ENCODE results near the gene KLHL34.

KLHL34 gene

GRCh38 chrX:21658152-21658737 is at the start of gene KLHL34:
Gene KLHL34 (minus strand): TSS chrX:21658330. CDS start chrX:21657788, 542 bp downstream.
- H3K4me3 ChIP-seq (ENCODE audit: low read depth, low read length): no peak within 1 kb of the TSS
- TF ChIP-seq, protein P1, sequence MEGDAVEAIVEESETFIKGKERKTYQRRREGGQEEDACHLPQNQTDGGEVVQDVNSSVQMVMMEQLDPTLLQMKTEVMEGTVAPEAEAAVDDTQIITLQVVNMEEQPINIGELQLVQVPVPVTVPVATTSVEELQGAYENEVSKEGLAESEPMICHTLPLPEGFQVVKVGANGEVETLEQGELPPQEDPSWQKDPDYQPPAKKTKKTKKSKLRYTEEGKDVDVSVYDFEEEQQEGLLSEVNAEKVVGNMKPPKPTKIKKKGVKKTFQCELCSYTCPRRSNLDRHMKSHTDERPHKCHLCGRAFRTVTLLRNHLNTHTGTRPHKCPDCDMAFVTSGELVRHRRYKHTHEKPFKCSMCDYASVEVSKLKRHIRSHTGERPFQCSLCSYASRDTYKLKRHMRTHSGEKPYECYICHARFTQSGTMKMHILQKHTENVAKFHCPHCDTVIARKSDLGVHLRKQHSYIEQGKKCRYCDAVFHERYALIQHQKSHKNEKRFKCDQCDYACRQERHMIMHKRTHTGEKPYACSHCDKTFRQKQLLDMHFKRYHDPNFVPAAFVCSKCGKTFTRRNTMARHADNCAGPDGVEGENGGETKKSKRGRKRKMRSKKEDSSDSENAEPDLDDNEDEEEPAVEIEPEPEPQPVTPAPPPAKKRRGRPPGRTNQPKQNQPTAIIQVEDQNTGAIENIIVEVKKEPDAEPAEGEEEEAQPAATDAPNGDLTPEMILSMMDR (IDR thresholded peaks at IDR 0.05; ENCODE audit: borderline replicate concordance, insufficient read depth, low read depth, low read length): no peak

DNA sequence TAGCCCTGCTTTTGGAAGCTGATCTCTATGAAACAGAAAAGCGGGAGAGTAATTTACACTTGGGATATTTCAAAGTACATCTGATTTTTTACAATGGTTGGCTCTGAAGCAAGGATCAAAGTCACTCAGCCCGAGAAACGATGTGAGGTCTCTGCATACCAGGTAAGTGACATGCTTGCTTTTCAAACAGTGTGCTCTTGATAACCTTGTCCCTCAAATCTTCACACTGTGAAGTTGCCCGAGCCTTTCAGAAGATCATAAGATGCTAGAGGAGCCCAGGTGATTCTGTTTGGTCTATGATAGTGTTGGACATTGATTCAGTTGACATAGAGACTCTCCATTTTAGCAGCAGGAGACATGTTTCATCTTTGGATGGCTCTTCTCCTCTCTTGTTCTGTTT is 47.1 kb upstream of the KLHL34 start:
- TF ChIP-seq, protein P1 (IDR thresholded peaks at IDR 0.05; ENCODE audit: borderline replicate concordance, insufficient read depth, low read depth, low read length): no peak
- no peak overlapping the region for H3K4me3 ChIP-seq (ENCODE audit: low read depth, low read length)

GRCh38 chrX:21702725-21703124 is 44.6 kb upstream of the KLHL34 start:
- H3K4me3 ChIP-seq (ENCODE audit: low read depth, low read length): no peak overlapping the region

GRCh38 chrX:21700967-21701366 is 42.8 kb upstream of the KLHL34 start:
- no peak overlapping the region for H3K4me3 ChIP-seq (ENCODE audit: low read depth, low read length)
- TF ChIP-seq, protein P1 (IDR thresholded peaks at IDR 0.05; ENCODE audit: borderline replicate concordance, insufficient read depth, low read depth, low read length): no peak

More at GRCh38 chrX:21702725-21703124, 44.6 kb upstream of the KLHL34 start:
- TF ChIP-seq, protein P1 (IDR thresholded peaks at IDR 0.05; ENCODE audit: borderline replicate concordance, insufficient read depth, low read depth, low read length): no peak

DNA sequence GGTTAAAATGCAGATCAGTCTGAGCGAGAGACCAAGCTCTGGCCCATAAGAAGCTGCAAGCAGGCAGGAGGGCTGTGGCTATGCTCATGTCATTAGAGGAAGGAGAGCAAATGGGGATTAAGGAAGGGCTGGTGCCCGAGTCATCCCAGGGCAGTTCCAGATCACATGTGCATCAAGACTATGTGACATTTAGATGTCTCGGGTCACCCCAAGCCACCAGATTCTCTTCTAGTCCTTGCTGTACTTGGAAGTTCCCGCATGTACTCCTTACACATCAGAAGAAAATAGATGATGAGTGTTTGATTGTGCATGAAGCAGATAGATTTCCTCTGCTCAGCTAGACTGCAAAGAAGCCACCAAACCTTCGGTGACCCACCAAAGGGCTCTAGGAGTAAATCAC is 42.1 kb upstream of the KLHL34 start:
- TF ChIP-seq, protein P1 (IDR thresholded peaks at IDR 0.05; ENCODE audit: borderline replicate concordance, insufficient read depth, low read depth, low read length): no peak
- H3K4me3 ChIP-seq (ENCODE audit: low read depth, low read length): no peak overlapping the region

- TF ChIP-seq, protein P1 (IDR thresholded peaks at IDR 0.05; ENCODE audit: borderline replicate concordance, insufficient read depth, low read depth, low read length): no peak
- no peak overlapping the region for H3K4me3 ChIP-seq (ENCODE audit: low read depth, low read length)
These were observed 41.0 kb upstream of the KLHL34 start for GRCh38 chrX:21699136-21699535.

DNA sequence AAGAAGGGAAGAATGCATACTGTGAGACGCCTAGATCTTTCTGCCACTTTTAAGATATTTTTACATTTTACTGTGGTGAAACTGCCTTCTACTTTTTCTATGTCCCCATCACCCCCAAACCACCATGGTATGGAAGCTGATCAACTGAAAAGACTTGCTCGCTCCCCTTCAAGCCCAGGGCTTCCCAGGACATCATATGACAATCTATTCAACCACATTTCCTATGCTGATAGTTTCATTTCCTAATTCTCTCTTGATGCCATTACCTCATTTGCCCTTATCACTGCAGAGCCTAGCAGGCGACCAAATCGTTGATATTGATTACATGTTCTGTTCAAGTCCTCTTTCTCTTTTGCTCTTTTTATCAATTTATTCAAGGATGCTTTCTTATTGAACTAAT is 40.1 kb upstream of the KLHL34 start:
- H3K4me3 ChIP-seq (ENCODE audit: low read depth, low read length): no peak overlapping the region
- TF ChIP-seq, protein P1 (IDR thresholded peaks at IDR 0.05; ENCODE audit: borderline replicate concordance, insufficient read depth, low read depth, low read length): no peak

Data from GM12875 (cell line).